ENCODE results near the gene STX1A. TPM values are rescaled to one million over a fixed set of nuclear protein-coding genes. Genes with fewer than 3 reads are reported as not detected.
A peak's percentile ranks its signal among the peaks of the same experiment; 100 is the strongest.

The STX1A gene
- polyA plus RNA-seq, 1 donor (not counting 4 experiments of a cell fraction or from before 2014, with no cell fraction given) = 22.4 TPM

GRCh38 chr7:73742753-73743641 lies 23.5 kb upstream of the STX1A start:
- Histone ChIP-seq H3K36me3 (ENCODE audit: control insufficient read depth in 2 of 2, extremely low read depth in 1 of 2, insufficient read depth in 2 of 2, low read length in 2 of 2) (no peaks in the 10 kb centered on the region), H3K9ac (ENCODE audit: control insufficient read depth, extremely low read depth, insufficient read depth, low read length) (peak overlapping the region; percentile 9), H2AFZ (ENCODE audit: control insufficient read depth, low read length) (no peak overlapping the region), H3K27me3 (ENCODE audit: control insufficient read depth, extremely low read depth, insufficient read depth, low read length) (no peaks in the 10 kb centered on the region), H3K4me1 (ENCODE audit: control insufficient read depth, extremely low read depth, insufficient read depth, low read length) (peaks cover 12% of the 10 kb centered on the region), H3K9me3 (ENCODE audit: control insufficient read depth, low read depth, low read length) (no peaks in the 10 kb centered on the region), H4K20me1 (ENCODE audit: control insufficient read depth, extremely low read depth, insufficient read depth, low read length) (no peaks in the 10 kb centered on the region), H3K4me3 (ENCODE audit: control insufficient read depth in 2 of 3, extremely low read depth in 1 of 3, insufficient read depth in 2 of 3, low read depth in 1 of 3, low read length in 3 of 3) (no peak overlapping the region), H3K79me2 (ENCODE audit: control insufficient read depth, insufficient read depth, low read length) (no peaks in the 10 kb centered on the region), H3K9me1 (ENCODE audit: control insufficient read depth, extremely low read depth, insufficient read depth, low read length) (no peaks in the 10 kb centered on the region), H3K27ac (ENCODE audit: control insufficient read depth, insufficient read depth, low read length) (no peak overlapping the region), H3K4me2 (ENCODE audit: control insufficient read depth, extremely low read depth, insufficient read depth, low read depth, low read length) (no peak overlapping the region)
- FAIRE-seq (no peak), DNase-seq (ENCODE audit: low read depth, low spot score) (no peak)
- TF ChIP-seq CTCF (optimal IDR thresholded peaks at IDR 0.05 in 1 of 3, IDR thresholded peaks at IDR 0.05 in 1 of 3, conservative IDR thresholded peaks at IDR 0.05 in 1 of 3; ENCODE audit: extremely low read depth in 1 of 3, insufficient read depth in 2 of 3, low read length in 3 of 3) (no peak), EZH2 (IDR thresholded peaks at IDR 0.05; ENCODE audit: low read length) (no peak)
- dilution Hi-C loops (cut with MboI; ENCODE audit: extremely low pct_ligation_motif_present, low sequenced_read_pairs) = no loop called here

- Histone ChIP-seq H3K4me3 (ENCODE audit: control insufficient read depth in 2 of 3, extremely low read depth in 1 of 3, insufficient read depth in 2 of 3, low read depth in 1 of 3, low read length in 3 of 3) (no peak overlapping the region), H4K20me1 (ENCODE audit: control insufficient read depth, extremely low read depth, insufficient read depth, low read length) (no peaks in the 10 kb centered on the region), H3K4me2 (ENCODE audit: control insufficient read depth, extremely low read depth, insufficient read depth, low read depth, low read length) (no peak overlapping the region), H3K4me1 (ENCODE audit: control insufficient read depth, extremely low read depth, insufficient read depth, low read length) (peaks cover 17% of the 10 kb centered on the region), H3K27me3 (ENCODE audit: control insufficient read depth, extremely low read depth, insufficient read depth, low read length) (no peaks in the 10 kb centered on the region), H3K79me2 (ENCODE audit: control insufficient read depth, insufficient read depth, low read length) (peaks cover 6% of the 10 kb centered on the region), H3K27ac (ENCODE audit: control insufficient read depth, insufficient read depth, low read length) (no peak overlapping the region), H3K9ac (ENCODE audit: control insufficient read depth, extremely low read depth, insufficient read depth, low read length) (no peak overlapping the region), H3K9me1 (ENCODE audit: control insufficient read depth, extremely low read depth, insufficient read depth, low read length) (no peaks in the 10 kb centered on the region), H3K36me3 (ENCODE audit: control insufficient read depth in 2 of 2, extremely low read depth in 1 of 2, insufficient read depth in 2 of 2, low read length in 2 of 2) (peaks cover under 1 to 1% of the 10 kb centered on the region in 2 experiments), H3K9me3 (ENCODE audit: control insufficient read depth, low read depth, low read length) (no peaks in the 10 kb centered on the region), H2AFZ (ENCODE audit: control insufficient read depth, low read length) (no peak overlapping the region)
- DNase-seq (ENCODE audit: low read depth, low spot score) (no peak), FAIRE-seq (no peak)
- no peak for TF ChIP-seq CTCF (optimal IDR thresholded peaks at IDR 0.05 in 1 of 3, IDR thresholded peaks at IDR 0.05 in 1 of 3, conservative IDR thresholded peaks at IDR 0.05 in 1 of 3; ENCODE audit: extremely low read depth in 1 of 3, insufficient read depth in 2 of 3, low read length in 3 of 3)
- TF ChIP-seq EZH2 (IDR thresholded peaks at IDR 0.05; ENCODE audit: low read length) = no peak
- dilution Hi-C loops (cut with MboI; ENCODE audit: extremely low pct_ligation_motif_present, low sequenced_read_pairs) = no loop called here
Observed at GRCh38 chr7:73742338-73742752, 22.9 kb upstream of the STX1A start.
